Measurements from ENCODE around the gene ZCCHC24.

DNA sequence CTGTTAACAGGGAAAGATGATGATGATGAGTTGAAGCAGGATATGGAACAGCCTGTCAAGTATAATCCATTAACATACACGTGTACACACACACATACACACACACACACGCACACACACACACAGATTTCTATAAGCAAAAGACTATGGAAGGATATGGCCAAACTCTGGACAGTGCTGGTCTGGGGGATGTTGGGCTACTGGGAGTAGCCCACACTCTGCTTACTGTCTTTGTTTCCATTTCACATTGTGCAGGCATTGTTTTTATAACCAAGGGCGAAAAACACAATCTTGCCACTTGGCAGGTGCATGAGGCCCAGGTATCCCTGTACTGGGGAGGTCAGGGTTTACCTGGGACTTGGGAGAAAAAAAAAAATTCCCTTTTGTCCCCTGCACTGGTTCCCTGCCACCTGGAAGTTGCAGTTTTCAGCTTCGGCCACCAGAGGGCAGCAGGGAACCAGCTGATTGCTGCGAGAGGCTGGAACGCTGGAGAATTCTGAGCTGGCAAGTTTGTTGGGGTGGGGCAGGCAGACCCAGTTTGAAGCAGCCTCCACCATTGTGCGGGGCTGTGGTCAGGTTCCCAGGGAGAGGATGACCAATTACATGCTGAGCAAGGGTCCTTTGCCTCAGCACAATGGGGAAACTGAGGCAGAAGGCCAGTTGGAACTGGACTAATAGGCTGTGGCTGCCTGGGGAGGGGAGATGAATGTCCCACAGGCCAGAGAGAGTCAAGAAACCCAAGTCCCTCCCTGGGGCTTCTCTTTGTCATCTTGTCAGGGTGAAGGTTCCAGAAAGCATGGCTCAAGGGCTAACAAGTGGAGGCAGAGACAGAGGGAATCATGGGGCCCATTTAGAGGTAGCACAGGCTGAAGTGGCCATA lies 70.9 kb downstream of the ZCCHC24 start:
- TF ChIP-seq, protein P1, sequence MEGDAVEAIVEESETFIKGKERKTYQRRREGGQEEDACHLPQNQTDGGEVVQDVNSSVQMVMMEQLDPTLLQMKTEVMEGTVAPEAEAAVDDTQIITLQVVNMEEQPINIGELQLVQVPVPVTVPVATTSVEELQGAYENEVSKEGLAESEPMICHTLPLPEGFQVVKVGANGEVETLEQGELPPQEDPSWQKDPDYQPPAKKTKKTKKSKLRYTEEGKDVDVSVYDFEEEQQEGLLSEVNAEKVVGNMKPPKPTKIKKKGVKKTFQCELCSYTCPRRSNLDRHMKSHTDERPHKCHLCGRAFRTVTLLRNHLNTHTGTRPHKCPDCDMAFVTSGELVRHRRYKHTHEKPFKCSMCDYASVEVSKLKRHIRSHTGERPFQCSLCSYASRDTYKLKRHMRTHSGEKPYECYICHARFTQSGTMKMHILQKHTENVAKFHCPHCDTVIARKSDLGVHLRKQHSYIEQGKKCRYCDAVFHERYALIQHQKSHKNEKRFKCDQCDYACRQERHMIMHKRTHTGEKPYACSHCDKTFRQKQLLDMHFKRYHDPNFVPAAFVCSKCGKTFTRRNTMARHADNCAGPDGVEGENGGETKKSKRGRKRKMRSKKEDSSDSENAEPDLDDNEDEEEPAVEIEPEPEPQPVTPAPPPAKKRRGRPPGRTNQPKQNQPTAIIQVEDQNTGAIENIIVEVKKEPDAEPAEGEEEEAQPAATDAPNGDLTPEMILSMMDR (IDR thresholded peaks at IDR 0.05; ENCODE audit: low read depth, low read length, poor library complexity, severe bottlenecking), result peak; percentile 96
- TF ChIP-seq EZH2phosphoT487 (IDR thresholded peaks at IDR 0.05; ENCODE audit: borderline replicate concordance, low read length), result no peak

Measured in DOHH2 (cell line).